AG04449 (cell line): ENCODE data around the gene HSPA1A.
"Not testable (repeated sequence)": the region's sequence is repeated elsewhere in the genome, so short reads cannot be mapped to it uniquely, and the experiment has no call there.

Experiments used
- CTCF ChIA-PET: fragments of 350-600 bp; formaldehyde crosslinking; extraction: SDS; loops from one replicate; lab custom pipeline; 2021; ENCODE audit warnings: antibody characterized with exemption; lab: Yijun Ruan, JAX
- POLR2A ChIA-PET: fragments of 400-600, 350-600 bp; formaldehyde crosslinking; extraction: SDS; loops from one replicate; lab custom pipeline; 2020; ENCODE audit warnings: antibody characterized with exemption, inconsistent platforms; lab: Yijun Ruan, JAX
- DNase-seq: peaks from one replicate; pipeline ENCODE4 v3.0.0-alpha.2; 2010; ENCODE audit warnings: low read depth, low spot score
- H3K4me3 ChIP-seq: 2 replicates; pipeline ENCODE4 v1.5.1; 2011; ENCODE audit warnings: low read depth, mild to moderate bottlenecking, control low read depth, low read length
- CTCF ChIP-seq: IDR thresholded peaks from one replicate; pipeline ENCODE4 v1.5.1; 2011; ENCODE audit warnings: mild to moderate bottlenecking, moderate library complexity, low read length, control low read depth, inconsistent platforms; ENCODE audit not compliant: insufficient read depth; ENCODE audit errors: missing control alignments

HSPA1A gene

GRCh38 chr6:31834367-31835250 is 19.3 kb downstream of the HSPA1A start:
- TF ChIP-seq CTCF, result no peak
- peak overlapping the region; percentile 93 for H3K4me3 ChIP-seq
- no peak for DNase-seq
- CTCF ChIA-PET, result interaction anchor here (1.1 to 5.1 kb wide), 3 partner anchors 28 to 106 kb away, joined by 4 to 29 read pairs (median 5); partner anchors contain the start of genes DDAH2 and LSM2
- POLR2A ChIA-PET, result interaction anchor here (0.6 to 1.1 kb wide), 8 partner anchors 10 to 132 kb away, joined by 3 to 5 read pairs (median 3); partner anchors contain the start of genes ABHD16A, HSPA1L and NEU1

- CTCF ChIA-PET, result interaction anchor here (1.1 to 2.2 kb wide), 5 partner anchors 9 to 158 kb away, joined by 3 to 5 read pairs (median 3); partner anchors contain the start of genes DDAH2 and MSH5
- peak overlapping the region; percentile 93 for H3K4me3 ChIP-seq
- TF ChIP-seq CTCF, result no peak
- POLR2A ChIA-PET, result interaction anchor here (0.7 to 1.8 kb wide), 6 partner anchors 9 to 1757 kb away, joined by 3 to 7 read pairs (median 4); partner anchors contain the start of genes HSPA1B, NEU1 and NFKBIL1
- DNase-seq, result no peak
These were observed 20.7 kb downstream of the HSPA1A start for GRCh38 chr6:31836047-31836473.

GRCh38 chr6:31836474-31837368 is 21.4 kb downstream of the HSPA1A start:
- CTCF ChIA-PET, result interaction anchor here (0.8 to 2.2 kb wide), 7 partner anchors 9 to 159 kb away, joined by 3 to 5 read pairs (median 3); partner anchors contain the start of genes HSPA1B and MSH5
- POLR2A ChIA-PET, result interaction anchor here (1.0 to 1.8 kb wide), 5 partner anchors 8 to 289 kb away, joined by 3 to 7 read pairs (median 4); partner anchors contain the start of genes HSPA1B, NEU1 and NFKBIL1
- TF ChIP-seq CTCF, result no peak
- H3K4me3 ChIP-seq, result peak overlapping the region; percentile 93
- DNase-seq, result no peak

GRCh38 chr6:31837369-31838113 is 22.2 kb downstream of the HSPA1A start:
- H3K4me3 ChIP-seq, result peak overlapping the region; percentile 93
- no peak for TF ChIP-seq CTCF
- POLR2A ChIA-PET, result interaction anchor here (0.6 to 3.1 kb wide), 7 partner anchors 7 to 134 kb away, joined by 3 to 11 read pairs (median 4); partner anchors contain the start of genes DDAH2 and NEU1
- no peak for DNase-seq
- CTCF ChIA-PET, result interaction anchor here (0.8 to 2.9 kb wide), 11 partner anchors 7 to 160 kb away, joined by 3 to 8 read pairs (median 4); partner anchors contain the start of genes LY6G5C and MSH5

- H3K4me3 ChIP-seq, result peak overlapping the region; percentile 93
- not testable (repeated sequence) for DNase-seq
- ChIA-PET CTCF (interaction anchor here (1.1 to 2.9 kb wide), 6 partner anchors 8 to 158 kb away, joined by 3 to 8 read pairs (median 5); partner anchors contain the start of genes LSM2 and LY6G5C), POLR2A (interaction anchor here (0.6 to 3.1 kb wide), 5 partner anchors 8 to 109 kb away, joined by 3 to 11 read pairs (median 6); partner anchors contain the start of genes DDAH2 and NEU1)
These were observed 22.8 kb downstream of the HSPA1A start for GRCh38 chr6:31838114-31838553.
